H1 (cell line): ENCODE results near the gene ZNRF3.

ENCODE experiments used
- CHD2 ChIP-seq: IDR thresholded peaks from 2 replicates; pipeline ENCODE4 v1.6.1; 2012; ENCODE audit warnings: low read length, improper control_type of control experiment
- CTCF ChIP-seq, 3 experiments: IDR thresholded peaks; 1 replicate in 2 of 3; 2 replicates in 1 of 3; pipeline versions ENCODE4 v1.5.1 to v1.6.1; 2011; ENCODE audit warnings: low read length in 3 of 3, mild to moderate bottlenecking in 3 of 3, inconsistent platforms in 2 of 3, low read depth in 1 of 3, moderate library complexity in 1 of 3; ENCODE audit not compliant: insufficient read depth in 1 of 3; ENCODE audit errors: control extremely low read depth in 1 of 3
- EZH2 ChIP-seq: fragments of 200-600 bp; sonication (generic); IDR thresholded peaks from 2 replicates; pipeline ENCODE4 v1.7.1; 2012; ENCODE audit warnings: low read depth, mild to moderate bottlenecking, moderate library complexity, low read length, inconsistent platforms; ENCODE audit not compliant: severe bottlenecking
- POLR2A ChIP-seq, 2 experiments: IDR thresholded peaks; 1 replicate in 1 of 2; 2 replicates in 1 of 2; pipeline ENCODE4 v1.6.1; 2011; ENCODE audit warnings: low read depth in 2 of 2, low read length in 2 of 2, mild to moderate bottlenecking in 2 of 2; ENCODE audit errors: control extremely low read depth in 1 of 2
- POLR2AphosphoS5 ChIP-seq: IDR thresholded peaks from 2 replicates; pipeline ENCODE4 v1.6.1; 2011; ENCODE audit warnings: low read depth, low read length

- TF ChIP-seq CHD2 = no peak
- TF ChIP-seq CTCF (IDR thresholded peaks at IDR 0.05; ENCODE audit: control extremely low read depth in 1 of 3, insufficient read depth in 1 of 3, low read depth in 1 of 3, low read length in 3 of 3) = no peak
- TF ChIP-seq POLR2A (IDR thresholded peaks at IDR 0.05; ENCODE audit: control extremely low read depth in 1 of 2, low read depth in 2 of 2, low read length in 2 of 2) = no peak
- TF ChIP-seq POLR2AphosphoS5 = no peak
- TF ChIP-seq EZH2 = no peak
Observed at GRCh38 chr22:29004647-29005371, 121.4 kb downstream of the ZNRF3 start.
